Keratinocyte (primary cell): ENCODE results near the gene TK2. TPM values are rescaled to one million over a fixed set of nuclear protein-coding genes. Genes with fewer than 3 reads are reported as not detected.

Experiments used
- DNase-seq: peaks from one replicate; pipeline ENCODE4 v3.0.0-alpha.2; 2011; ENCODE audit warnings: low read depth, missing footprints, low spot score
- FAIRE-seq: peaks from 2 replicates; lab custom pipeline; 2011; peaks lifted over from hg19 to GRCh38; lab: Jason Lieb, UNC
- H2AFZ ChIP-seq: 2 replicates; pipeline ENCODE4 v1.6.0; 2012; ENCODE audit warnings: low read length, control low read depth, inconsistent platforms; ENCODE audit not compliant: control insufficient read depth
- H3K27ac ChIP-seq: 2 replicates; pipeline ENCODE4 v1.5.1; 2011; ENCODE audit warnings: low read length; ENCODE audit not compliant: control insufficient read depth, insufficient read depth
- H3K27me3 ChIP-seq: 3 replicates; pipeline ENCODE4 v1.6.0; 2011; ENCODE audit warnings: low read length; ENCODE audit not compliant: control insufficient read depth, insufficient read depth; ENCODE audit errors: extremely low read depth
- H3K36me3 ChIP-seq, 2 experiments: 2 replicates in 1 of 2; 3 replicates in 1 of 2; pipeline ENCODE4 v1.5.1; 2011; ENCODE audit warnings: low read length in 2 of 2, mild to moderate bottlenecking in 1 of 2; ENCODE audit not compliant: control insufficient read depth in 2 of 2, insufficient read depth in 2 of 2; ENCODE audit errors: extremely low read depth in 1 of 2
- H3K4me1 ChIP-seq: 3 replicates; pipeline ENCODE4 v1.5.1; 2011; ENCODE audit warnings: low read length; ENCODE audit not compliant: control insufficient read depth, insufficient read depth; ENCODE audit errors: extremely low read depth
- H3K4me2 ChIP-seq: 3 replicates; pipeline ENCODE4 v1.6.0; 2011; ENCODE audit warnings: low read depth, low read length; ENCODE audit not compliant: control insufficient read depth, insufficient read depth; ENCODE audit errors: extremely low read depth
- H3K4me3 ChIP-seq, 3 experiments: fragments of 200-600 bp in 1 of 3; sonication (generic) in 1 of 3; 2 replicates in 2 of 3; 3 replicates in 1 of 3; pipeline ENCODE4 v1.5.1; 2011 to 2016; ENCODE audit warnings: low read length in 3 of 3, mild to moderate bottlenecking in 3 of 3, control low read depth in 2 of 3, inconsistent platforms in 1 of 3, low read depth in 1 of 3, mixed read lengths in 1 of 3, mixed run types in 1 of 3, moderate library complexity in 1 of 3; ENCODE audit not compliant: control insufficient read depth in 2 of 3, insufficient read depth in 2 of 3; ENCODE audit errors: extremely low read depth in 1 of 3
- H3K79me2 ChIP-seq: 2 replicates; pipeline ENCODE4 v1.6.0; 2012; ENCODE audit warnings: low read length; ENCODE audit not compliant: control insufficient read depth, insufficient read depth
- H3K9ac ChIP-seq: 3 replicates; pipeline ENCODE4 v1.6.0; 2011; ENCODE audit warnings: low read length; ENCODE audit not compliant: control insufficient read depth, insufficient read depth; ENCODE audit errors: extremely low read depth
- H3K9me1 ChIP-seq: 3 replicates; pipeline ENCODE4 v1.6.0; 2011; ENCODE audit warnings: low read length; ENCODE audit not compliant: control insufficient read depth, insufficient read depth; ENCODE audit errors: extremely low read depth
- H3K9me3 ChIP-seq: 2 replicates; pipeline ENCODE4 v1.5.1; 2012; ENCODE audit warnings: low read depth, low read length; ENCODE audit not compliant: control insufficient read depth
- H4K20me1 ChIP-seq: 3 replicates; pipeline ENCODE4 v1.6.0; 2011; ENCODE audit warnings: low read length; ENCODE audit not compliant: control insufficient read depth, insufficient read depth; ENCODE audit errors: extremely low read depth
- EZH2 ChIP-seq: IDR thresholded peaks from one replicate; pipeline ENCODE4 v1.6.1; 2012; ENCODE audit warnings: inconsistent platforms, mild to moderate bottlenecking, low read length, moderate library complexity
- dilution Hi-C: fragments of 300-500 bp; cut with MboI; formaldehyde crosslinking; loops from one replicate; pipeline ENCODE4 v1.7.0; 2020; ENCODE audit warnings: low sequenced_read_pairs; ENCODE audit not compliant: extremely low pct_ligation_motif_present
- polyA plus RNA-seq, 5 experiments: library from polyadenylated mRNA; depleted of rRNA in 3 of 5; stranded (reverse) in 3 of 5; stranded (forward) in 1 of 5; unstranded in 1 of 5; fragments of >200 nt; gene quantifications; 1 replicate in 1 of 5; 2 replicates in 3 of 5; 3 replicates in 1 of 5; pipeline versions ENCODE4 v1.2.1 to v1.2.3, GENCODE V29; 2011 to 2012; ENCODE audit warnings: missing spikeins in 2 of 5, low read depth in 1 of 5, low replicate concordance in 1 of 5
- TF ChIP-seq, protein P1 (sequence below), 3 experiments: IDR thresholded peaks in 1 of 3; conservative IDR thresholded peaks in 1 of 3; optimal IDR thresholded peaks in 1 of 3; 2 replicates in 2 of 3; 3 replicates in 1 of 3; pipeline versions ENCODE3 to v1.5.1; 2011; ENCODE audit warnings: low read length in 3 of 3, mild to moderate bottlenecking in 3 of 3, moderate library complexity in 2 of 3, control low read depth in 1 of 3, inconsistent platforms in 1 of 3; ENCODE audit not compliant: insufficient read depth in 2 of 3; ENCODE audit errors: extremely low read depth in 1 of 3

The TK2 gene
- polyA plus RNA-seq, 1 donor (not counting 4 experiments of a cell fraction or from before 2014, with no cell fraction given) = 19.7 TPM

- dilution Hi-C loops = no loop called here
- no peaks in the 10 kb centered on the region for H4K20me1 ChIP-seq
- FAIRE-seq (peak; percentile 90), DNase-seq (peak; percentile 88)
- no peaks in the 10 kb centered on the region for H3K27me3 ChIP-seq
- no peak overlapping the region for H2AFZ ChIP-seq
- H3K4me2 ChIP-seq = peak overlapping the region; percentile 70
- H3K4me3 ChIP-seq = peak overlapping the region in 2 of 3 experiments; percentile 6 to 8
- H3K36me3 ChIP-seq = no peaks in the 10 kb centered on the region
- H3K9ac ChIP-seq = peak overlapping the region; percentile 39
- H3K9me3 ChIP-seq = no peaks in the 10 kb centered on the region
- no peaks in the 10 kb centered on the region for H3K9me1 ChIP-seq
- H3K79me2 ChIP-seq = no peaks in the 10 kb centered on the region
- TF ChIP-seq, protein P1, sequence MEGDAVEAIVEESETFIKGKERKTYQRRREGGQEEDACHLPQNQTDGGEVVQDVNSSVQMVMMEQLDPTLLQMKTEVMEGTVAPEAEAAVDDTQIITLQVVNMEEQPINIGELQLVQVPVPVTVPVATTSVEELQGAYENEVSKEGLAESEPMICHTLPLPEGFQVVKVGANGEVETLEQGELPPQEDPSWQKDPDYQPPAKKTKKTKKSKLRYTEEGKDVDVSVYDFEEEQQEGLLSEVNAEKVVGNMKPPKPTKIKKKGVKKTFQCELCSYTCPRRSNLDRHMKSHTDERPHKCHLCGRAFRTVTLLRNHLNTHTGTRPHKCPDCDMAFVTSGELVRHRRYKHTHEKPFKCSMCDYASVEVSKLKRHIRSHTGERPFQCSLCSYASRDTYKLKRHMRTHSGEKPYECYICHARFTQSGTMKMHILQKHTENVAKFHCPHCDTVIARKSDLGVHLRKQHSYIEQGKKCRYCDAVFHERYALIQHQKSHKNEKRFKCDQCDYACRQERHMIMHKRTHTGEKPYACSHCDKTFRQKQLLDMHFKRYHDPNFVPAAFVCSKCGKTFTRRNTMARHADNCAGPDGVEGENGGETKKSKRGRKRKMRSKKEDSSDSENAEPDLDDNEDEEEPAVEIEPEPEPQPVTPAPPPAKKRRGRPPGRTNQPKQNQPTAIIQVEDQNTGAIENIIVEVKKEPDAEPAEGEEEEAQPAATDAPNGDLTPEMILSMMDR (optimal IDR thresholded peaks at IDR 0.05 in 1 of 3, IDR thresholded peaks at IDR 0.05 in 1 of 3, conservative IDR thresholded peaks at IDR 0.05 in 1 of 3; ENCODE audit: extremely low read depth in 1 of 3, insufficient read depth in 2 of 3, low read length in 3 of 3) = peak in 1 of 3 experiments; percentile 22
- no peak for TF ChIP-seq EZH2
- peaks cover 52% of the 10 kb centered on the region for H3K4me1 ChIP-seq
- peak overlapping the region; percentile 51 for H3K27ac ChIP-seq
Measured at GRCh38 chr16:66508248-66508913, 41.5 kb downstream of the TK2 start.

DNA sequence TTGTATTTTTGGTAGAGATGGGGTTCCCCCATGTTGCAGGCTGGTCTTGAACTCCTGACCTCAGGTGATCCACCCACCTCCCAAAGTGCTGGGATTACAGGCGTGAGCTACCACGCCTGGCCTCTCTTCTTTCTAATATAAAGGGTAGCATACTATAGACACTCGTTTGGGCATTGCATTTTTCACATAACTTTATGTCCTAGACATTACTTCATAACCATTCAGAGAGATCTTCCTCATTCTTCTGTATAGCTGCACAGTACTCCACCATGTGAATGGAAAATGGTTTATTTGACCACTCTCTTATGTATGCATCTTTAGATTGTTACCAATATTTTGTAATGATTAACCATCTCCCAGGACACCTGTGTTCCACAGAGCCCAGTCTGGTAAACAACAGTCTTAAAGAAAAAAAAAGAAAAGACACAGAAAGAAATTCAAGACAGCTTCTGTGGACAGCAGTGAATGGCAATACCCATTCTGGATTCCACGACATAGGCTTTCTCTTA, 42.1 kb downstream of the TK2 start:
- Histone ChIP-seq H3K4me1 (peaks cover 47% of the 10 kb centered on the region), H3K9ac (no peak overlapping the region), H3K9me3 (no peaks in the 10 kb centered on the region), H3K79me2 (no peaks in the 10 kb centered on the region), H3K4me2 (peak overlapping the region; percentile 70), H3K27ac (peak overlapping the region; percentile 25), H2AFZ (no peak overlapping the region), H3K27me3 (no peaks in the 10 kb centered on the region), H3K36me3 (no peaks in the 10 kb centered on the region), H3K4me3 (no peak overlapping the region), H4K20me1 (no peaks in the 10 kb centered on the region), H3K9me1 (no peaks in the 10 kb centered on the region)
- dilution Hi-C loops = no loop called here
- DNase-seq (no peak), FAIRE-seq (no peak)
- TF ChIP-seq, protein P1 (optimal IDR thresholded peaks at IDR 0.05 in 1 of 3, IDR thresholded peaks at IDR 0.05 in 1 of 3, conservative IDR thresholded peaks at IDR 0.05 in 1 of 3; ENCODE audit: extremely low read depth in 1 of 3, insufficient read depth in 2 of 3, low read length in 3 of 3) = no peak
- no peak for TF ChIP-seq EZH2
